ENCODE results near the gene BLOC1S5. TPM values are rescaled to one million over a fixed set of nuclear protein-coding genes. Genes with fewer than 3 reads are reported as not detected.

Gene BLOC1S5
- total RNA-seq, 2 experiments from 2014 or later, result 22.6 to 30.7 TPM

- BruUV-seq (replicated peaks), result no TSS peak
- Histone ChIP-seq H3K4me3 (ENCODE audit: low read depth, low read length, poor library complexity, severe bottlenecking) (no peak overlapping the region), H3K27ac (ENCODE audit: low read depth, low read length, poor library complexity, severe bottlenecking) (no peak overlapping the region), H3K4me1 (ENCODE audit: insufficient read depth, low read length, poor library complexity, severe bottlenecking) (no peaks in the 10 kb centered on the region), H3K9me2 (ENCODE audit: insufficient read depth, low read length) (no peaks in the 10 kb centered on the region), H3K4me2 (ENCODE audit: low read length) (no peak overlapping the region), H3K9me3 (ENCODE audit: low read length) (no peaks in the 10 kb centered on the region), H2AFZ (ENCODE audit: low read length) (no peak overlapping the region), H3K36me3 (ENCODE audit: insufficient read depth, low read length) (no peaks in the 10 kb centered on the region), H4K20me1 (ENCODE audit: insufficient read depth, low read length) (no peaks in the 10 kb centered on the region), H3K79me2 (ENCODE audit: insufficient read depth, low read depth, low read length) (no peaks in the 10 kb centered on the region)
- POLR2A ChIA-PET, result interaction anchor here (0.6 to 1.2 kb wide), 5 partner anchors 8 to 1446 kb away, joined by 3 to 4 read pairs (median 3); partner anchors contain the start of gene EEF1E1
- no peak for DNase-seq (ENCODE audit: low spot score)
- intact Hi-C loops (cut with micrococcal nuclease; ENCODE audit: unreplicated experiment), result no loop called here
- TF ChIP-seq CTCF (conservative IDR thresholded peaks at IDR 0.05; ENCODE audit: low read length) (no peak), EZH2phosphoT487 (IDR thresholded peaks at IDR 0.05; ENCODE audit: borderline replicate concordance, low read depth, low read length) (no peak)
- CTCF ChIA-PET (ENCODE audit: unreplicated experiment), result no interaction called here
Observed at GRCh38 chr6:8110725-8111124, 46.5 kb upstream of the BLOC1S5 start.

DNA sequence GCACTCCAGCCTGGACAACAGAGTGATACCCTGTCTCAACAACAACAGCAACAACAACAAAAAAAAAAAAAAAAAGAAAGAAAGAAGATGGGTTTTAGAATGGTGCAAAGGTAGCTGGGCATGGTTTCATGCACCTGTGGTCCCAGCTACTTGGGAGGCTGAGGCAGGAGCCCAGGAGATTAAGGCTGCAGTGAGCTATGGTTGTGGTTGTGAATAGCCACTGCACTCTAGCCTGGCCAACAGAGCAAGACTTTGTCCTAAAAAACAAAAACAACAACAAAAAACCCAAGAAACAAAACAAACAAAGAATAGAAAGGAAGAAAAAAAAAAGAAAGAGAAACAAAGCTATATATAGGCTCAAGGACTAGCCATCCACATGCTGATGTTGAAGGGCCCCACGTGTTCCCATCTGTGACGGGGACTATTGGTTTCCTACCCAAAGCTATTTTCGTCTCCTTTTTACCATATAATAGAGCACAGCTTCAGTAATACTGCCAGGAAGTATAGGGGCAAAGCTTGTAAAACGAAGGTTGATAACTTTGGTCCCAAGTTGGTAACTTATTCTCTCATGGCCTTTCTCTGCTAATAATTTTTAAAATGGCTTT lies 46.0 kb upstream of the BLOC1S5 start:
- no peaks in the 10 kb centered on the region for H3K79me2 ChIP-seq (ENCODE audit: insufficient read depth, low read depth, low read length)
- H3K4me2 ChIP-seq (ENCODE audit: low read length), result no peak overlapping the region
- intact Hi-C loops (cut with micrococcal nuclease; ENCODE audit: unreplicated experiment), result no loop called here
- no peak overlapping the region for H3K27ac ChIP-seq (ENCODE audit: low read depth, low read length, poor library complexity, severe bottlenecking)
- DNase-seq (ENCODE audit: low spot score), result no peak
- H3K4me3 ChIP-seq (ENCODE audit: low read depth, low read length, poor library complexity, severe bottlenecking), result no peak overlapping the region
- no peaks in the 10 kb centered on the region for H3K36me3 ChIP-seq (ENCODE audit: insufficient read depth, low read length)
- H3K9me2 ChIP-seq (ENCODE audit: insufficient read depth, low read length), result no peaks in the 10 kb centered on the region
- POLR2A ChIA-PET, result interaction anchor here (0.6 to 1.2 kb wide), 4 partner anchors 8 to 1368 kb away, joined by 3 to 4 read pairs (median 3); partner anchors contain the start of gene EEF1E1
- no peak overlapping the region for H2AFZ ChIP-seq (ENCODE audit: low read length)
- no peaks in the 10 kb centered on the region for H3K4me1 ChIP-seq (ENCODE audit: insufficient read depth, low read length, poor library complexity, severe bottlenecking)
- no peaks in the 10 kb centered on the region for H3K9me3 ChIP-seq (ENCODE audit: low read length)
- TF ChIP-seq EZH2phosphoT487 (IDR thresholded peaks at IDR 0.05; ENCODE audit: borderline replicate concordance, low read depth, low read length) (no peak), CTCF (conservative IDR thresholded peaks at IDR 0.05; ENCODE audit: low read length) (no peak)
- CTCF ChIA-PET (ENCODE audit: unreplicated experiment), result no interaction called here
- no TSS peak for BruUV-seq (replicated peaks)
- no peaks in the 10 kb centered on the region for H4K20me1 ChIP-seq (ENCODE audit: insufficient read depth, low read length)

GRCh38 chr6:8108759-8109539 lies 44.8 kb upstream of the BLOC1S5 start:
- no peak overlapping the region for H2AFZ ChIP-seq (ENCODE audit: low read length)
- H3K36me3 ChIP-seq (ENCODE audit: insufficient read depth, low read length), result no peaks in the 10 kb centered on the region
- TF ChIP-seq EZH2phosphoT487 (IDR thresholded peaks at IDR 0.05; ENCODE audit: borderline replicate concordance, low read depth, low read length) (no peak), CTCF (conservative IDR thresholded peaks at IDR 0.05; ENCODE audit: low read length) (no peak)

More at GRCh38 chr6:8108759-8109539, 44.8 kb upstream of the BLOC1S5 start:
- Histone ChIP-seq H3K79me2 (ENCODE audit: insufficient read depth, low read depth, low read length) (no peaks in the 10 kb centered on the region), H3K4me2 (ENCODE audit: low read length) (no peak overlapping the region), H4K20me1 (ENCODE audit: insufficient read depth, low read length) (no peaks in the 10 kb centered on the region), H3K4me3 (ENCODE audit: low read depth, low read length, poor library complexity, severe bottlenecking) (no peak overlapping the region), H3K4me1 (ENCODE audit: insufficient read depth, low read length, poor library complexity, severe bottlenecking) (no peaks in the 10 kb centered on the region), H3K9me3 (ENCODE audit: low read length) (no peaks in the 10 kb centered on the region), H3K27ac (ENCODE audit: low read depth, low read length, poor library complexity, severe bottlenecking) (no peak overlapping the region), H3K9me2 (ENCODE audit: insufficient read depth, low read length) (no peaks in the 10 kb centered on the region)
- ChIA-PET POLR2A (no interaction called here), CTCF (ENCODE audit: unreplicated experiment) (no interaction called here)
- intact Hi-C loops (cut with micrococcal nuclease; ENCODE audit: unreplicated experiment), result loop anchor here (10.0 kb wide), 1 partner anchor 326 kb away; the partner anchor contains the start of gene SLC35B3
- BruUV-seq (replicated peaks), result no TSS peak
- DNase-seq (ENCODE audit: low spot score), result no peak

Data from OCI-LY7 (cell line).